Sigmoid colon (tissue), 3 donors: ENCODE data around the gene PRX.

Experiments
- CTCF ChIP-seq, 4 experiments: fragments of 450-650 bp in 3 of 4; fragments of 200-600 bp in 1 of 4; IDR thresholded peaks; one replicate each; pipeline ENCODE4 v1.5.1; 2016 to 2019; ENCODE audit warnings: antibody characterized with exemption in 4 of 4, mild to moderate bottlenecking in 3 of 4, moderate library complexity in 2 of 4
- POLR2A ChIP-seq, 2 donors: fragments of 450-650 bp; IDR thresholded peaks; one replicate each; pipeline ENCODE4 v1.6.1; 2016; ENCODE audit warnings: antibody characterized with exemption in 2 of 2, mild to moderate bottlenecking in 2 of 2, moderate library complexity in 2 of 2

- no peak for TF ChIP-seq CTCF (IDR thresholded peaks at IDR 0.05)
- TF ChIP-seq POLR2A (IDR thresholded peaks at IDR 0.05) = no peak
Measured at GRCh38 chr19:40363069-40363468, 50.1 kb downstream of the PRX start.
